Purkinje cell (primary cell): Measurements from ENCODE around the gene USP9Y. TPM values are rescaled to one million over a fixed set of nuclear protein-coding genes. Genes with fewer than 3 reads are reported as not detected.

ENCODE experiments used
- polyA plus RNA-seq: library from polyadenylated mRNA; unstranded; fragments of >200 nt; fragmentation: Nextera tagmentation; gene quantifications from 2 replicates; pipeline ENCODE4 v1.2.1, GENCODE V29; 2014

USP9Y gene
- 41.5 and 46.5 TPM in 2 replicates for polyA plus RNA-seq

GRCh38 chrY:12701181-12701695 lies at the start of gene USP9Y:
Gene USP9Y (plus strand): TSS chrY:12701231. CDS start chrY:12709448, 8,217 bp downstream.

GRCh38 chrY:12904618-12905516 lies 203.8 kb downstream of the USP9Y start, which contains the start of gene DDX3Y:
Gene DDX3Y (plus strand): TSS chrY:12904868. CDS start chrY:12904937, 69 bp downstream.

Other genes with a start within 250 kb of the USP9Y start
- gene DDX3Y, start 203.6 kb downstream of the USP9Y start, polyA plus RNA-seq: 14.7 and 16.8 TPM in 2 replicates